PFSK-1 (cell line): ENCODE data around the gene RAD51D.

Source experiments
- FOXP2 ChIP-seq: optimal IDR thresholded peaks from 2 replicates; pipeline ENCODE3; 2011; ENCODE audit warnings: borderline replicate concordance, control low read depth, inconsistent platforms; ENCODE audit not compliant: insufficient read depth; ENCODE audit errors: extremely low read length, extremely low read depth
- POLR2AphosphoS5 ChIP-seq: IDR thresholded peaks from 2 replicates; pipeline ENCODE4 v1.6.1; 2012; ENCODE audit warnings: low read depth, mild to moderate bottlenecking, control low read depth, low read length, moderate library complexity
- SIN3A ChIP-seq: IDR thresholded peaks from 2 replicates; pipeline ENCODE4 v1.6.1; 2012; ENCODE audit warnings: mild to moderate bottlenecking, low read length, moderate library complexity, borderline replicate concordance; ENCODE audit not compliant: insufficient read depth
- TAF1 ChIP-seq: IDR thresholded peaks from 2 replicates; pipeline ENCODE4 v1.6.1; 2012; ENCODE audit warnings: low read length, control low read depth, borderline replicate concordance; ENCODE audit not compliant: insufficient read depth
- TF ChIP-seq, protein P1 (sequence below), 2 experiments: IDR thresholded peaks; 2 replicates each; pipeline versions ENCODE4 v1.6.1 to v1.8.0; 2011 to 2012; ENCODE audit warnings: low read depth in 2 of 2, low read length in 2 of 2, control low read depth in 1 of 2, inconsistent platforms in 1 of 2, mild to moderate bottlenecking in 1 of 2, moderate library complexity in 1 of 2; ENCODE audit not compliant: insufficient read depth in 1 of 2

DNA sequence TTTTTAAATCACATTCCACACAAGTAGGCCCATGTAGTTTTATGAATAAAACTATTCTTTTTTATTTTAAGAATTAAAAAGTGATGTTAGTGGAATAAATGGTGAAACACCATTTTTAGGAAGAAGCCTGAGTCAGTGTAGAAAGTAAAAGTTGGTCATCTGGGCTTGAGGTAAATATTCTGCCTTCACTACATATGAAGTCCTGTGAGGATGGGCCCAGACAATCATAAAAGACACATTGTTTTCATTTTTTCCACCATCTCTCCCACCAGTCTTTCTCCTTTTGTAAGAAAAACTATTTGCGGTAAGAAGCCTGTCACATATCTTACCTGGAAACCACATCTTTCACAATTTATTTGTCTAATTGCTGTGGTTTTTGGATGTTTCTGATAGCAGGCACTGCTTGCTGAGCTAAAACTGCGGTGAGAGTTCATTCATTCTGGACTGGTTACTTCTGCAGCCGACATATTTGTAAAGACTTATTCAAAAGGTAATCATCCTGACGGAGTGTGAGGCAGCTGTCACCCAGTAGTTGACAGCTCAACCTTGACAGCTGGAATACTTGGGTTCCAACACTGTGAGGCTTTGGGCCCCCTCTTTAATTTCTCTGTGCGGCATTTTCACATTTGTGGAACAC lies 45.6 kb downstream of the RAD51D start:
- TF ChIP-seq, protein P1, sequence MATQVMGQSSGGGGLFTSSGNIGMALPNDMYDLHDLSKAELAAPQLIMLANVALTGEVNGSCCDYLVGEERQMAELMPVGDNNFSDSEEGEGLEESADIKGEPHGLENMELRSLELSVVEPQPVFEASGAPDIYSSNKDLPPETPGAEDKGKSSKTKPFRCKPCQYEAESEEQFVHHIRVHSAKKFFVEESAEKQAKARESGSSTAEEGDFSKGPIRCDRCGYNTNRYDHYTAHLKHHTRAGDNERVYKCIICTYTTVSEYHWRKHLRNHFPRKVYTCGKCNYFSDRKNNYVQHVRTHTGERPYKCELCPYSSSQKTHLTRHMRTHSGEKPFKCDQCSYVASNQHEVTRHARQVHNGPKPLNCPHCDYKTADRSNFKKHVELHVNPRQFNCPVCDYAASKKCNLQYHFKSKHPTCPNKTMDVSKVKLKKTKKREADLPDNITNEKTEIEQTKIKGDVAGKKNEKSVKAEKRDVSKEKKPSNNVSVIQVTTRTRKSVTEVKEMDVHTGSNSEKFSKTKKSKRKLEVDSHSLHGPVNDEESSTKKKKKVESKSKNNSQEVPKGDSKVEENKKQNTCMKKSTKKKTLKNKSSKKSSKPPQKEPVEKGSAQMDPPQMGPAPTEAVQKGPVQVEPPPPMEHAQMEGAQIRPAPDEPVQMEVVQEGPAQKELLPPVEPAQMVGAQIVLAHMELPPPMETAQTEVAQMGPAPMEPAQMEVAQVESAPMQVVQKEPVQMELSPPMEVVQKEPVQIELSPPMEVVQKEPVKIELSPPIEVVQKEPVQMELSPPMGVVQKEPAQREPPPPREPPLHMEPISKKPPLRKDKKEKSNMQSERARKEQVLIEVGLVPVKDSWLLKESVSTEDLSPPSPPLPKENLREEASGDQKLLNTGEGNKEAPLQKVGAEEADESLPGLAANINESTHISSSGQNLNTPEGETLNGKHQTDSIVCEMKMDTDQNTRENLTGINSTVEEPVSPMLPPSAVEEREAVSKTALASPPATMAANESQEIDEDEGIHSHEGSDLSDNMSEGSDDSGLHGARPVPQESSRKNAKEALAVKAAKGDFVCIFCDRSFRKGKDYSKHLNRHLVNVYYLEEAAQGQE (IDR thresholded peaks at IDR 0.05; ENCODE audit: insufficient read depth in 1 of 2, low read depth in 2 of 2, low read length in 2 of 2), result no peak
- no peak for TF ChIP-seq TAF1
- TF ChIP-seq POLR2AphosphoS5, result no peak
- TF ChIP-seq SIN3A, result no peak
- no peak for TF ChIP-seq FOXP2
